ENCODE results near the gene NHSL1.

Gene NHSL1

GRCh38 chr6:138533667-138534066 lies 34.4 kb upstream of the NHSL1 start:
- Mint-ChIP-seq H3K27me3 (peaks cover 68% of the 10 kb centered on the region), H3K4me3 (no peak overlapping the region), H3K36me3 (ENCODE audit: insufficient read depth) (no peaks in the 10 kb centered on the region), H3K27ac (ENCODE audit: low read depth) (no peak overlapping the region), H3K4me1 (no peaks in the 10 kb centered on the region), H3K9me3 (no peaks in the 10 kb centered on the region)
- ATAC-seq (replicated peaks; ENCODE audit: extremely low read depth, poor library complexity, severe bottlenecking) (no peak), DNase-seq (ENCODE audit: low spot score in 2 of 2) (no peak)

GRCh38 chr6:138531387-138531786 lies 32.1 kb upstream of the NHSL1 start:
- ATAC-seq (replicated peaks; ENCODE audit: extremely low read depth, poor library complexity, severe bottlenecking) (no peak), DNase-seq (ENCODE audit: low spot score in 2 of 2) (no peak)
- peaks cover 75% of the 10 kb centered on the region for H3K27me3 Mint-ChIP-seq
- no peak overlapping the region for H3K4me3 Mint-ChIP-seq
- H3K9me3 Mint-ChIP-seq, result no peaks in the 10 kb centered on the region
- no peaks in the 10 kb centered on the region for H3K4me1 Mint-ChIP-seq
- no peak overlapping the region for H3K27ac Mint-ChIP-seq (ENCODE audit: low read depth)
- H3K36me3 Mint-ChIP-seq (ENCODE audit: insufficient read depth), result no peaks in the 10 kb centered on the region

- no peaks in the 10 kb centered on the region for H3K36me3 Mint-ChIP-seq (ENCODE audit: insufficient read depth)
- H3K27ac Mint-ChIP-seq (ENCODE audit: low read depth), result no peak overlapping the region
- H3K27me3 Mint-ChIP-seq, result peaks cover 75% of the 10 kb centered on the region
- no peaks in the 10 kb centered on the region for H3K4me1 Mint-ChIP-seq
- no peak for DNase-seq (ENCODE audit: low spot score in 2 of 2)
- no peak overlapping the region for H3K4me3 Mint-ChIP-seq
- no peak for ATAC-seq (replicated peaks; ENCODE audit: extremely low read depth, poor library complexity, severe bottlenecking)
- no peaks in the 10 kb centered on the region for H3K9me3 Mint-ChIP-seq
These were observed 30.2 kb upstream of the NHSL1 start for GRCh38 chr6:138529478-138529877.

- Mint-ChIP-seq H3K27ac (ENCODE audit: low read depth) (no peak overlapping the region), H3K27me3 (peaks cover 72% of the 10 kb centered on the region), H3K4me3 (no peak overlapping the region), H3K9me3 (no peaks in the 10 kb centered on the region), H3K4me1 (no peaks in the 10 kb centered on the region), H3K36me3 (ENCODE audit: insufficient read depth) (no peaks in the 10 kb centered on the region)
- no peak for DNase-seq (ENCODE audit: low spot score in 2 of 2)
- no peak for ATAC-seq (replicated peaks; ENCODE audit: extremely low read depth, poor library complexity, severe bottlenecking)
These were observed 29.7 kb upstream of the NHSL1 start for GRCh38 chr6:138528956-138529355.

- no peak for ATAC-seq (replicated peaks; ENCODE audit: extremely low read depth, poor library complexity, severe bottlenecking)
- no peaks in the 10 kb centered on the region for H3K9me3 Mint-ChIP-seq
- DNase-seq (ENCODE audit: low spot score in 2 of 2), result no peak
- no peak overlapping the region for H3K27ac Mint-ChIP-seq (ENCODE audit: low read depth)
- H3K4me3 Mint-ChIP-seq, result no peak overlapping the region
- no peaks in the 10 kb centered on the region for H3K36me3 Mint-ChIP-seq (ENCODE audit: insufficient read depth)
- peaks cover 71% of the 10 kb centered on the region for H3K27me3 Mint-ChIP-seq
- H3K4me1 Mint-ChIP-seq, result no peaks in the 10 kb centered on the region
These were observed 28.8 kb upstream of the NHSL1 start for GRCh38 chr6:138528137-138528536.

GRCh38 chr6:138527411-138528088 lies 28.3 kb upstream of the NHSL1 start:
- Mint-ChIP-seq H3K27me3 (peaks cover 65% of the 10 kb centered on the region), H3K27ac (ENCODE audit: low read depth) (no peak overlapping the region), H3K4me3 (no peak overlapping the region), H3K36me3 (ENCODE audit: insufficient read depth) (no peaks in the 10 kb centered on the region), H3K4me1 (no peaks in the 10 kb centered on the region), H3K9me3 (no peaks in the 10 kb centered on the region)
- DNase-seq (ENCODE audit: low spot score in 2 of 2) (no peak), ATAC-seq (replicated peaks; ENCODE audit: extremely low read depth, poor library complexity, severe bottlenecking) (no peak)

- Mint-ChIP-seq H3K27ac (ENCODE audit: low read depth) (no peak overlapping the region), H3K27me3 (peaks cover 61% of the 10 kb centered on the region), H3K4me1 (no peaks in the 10 kb centered on the region), H3K9me3 (no peaks in the 10 kb centered on the region), H3K36me3 (ENCODE audit: insufficient read depth) (no peaks in the 10 kb centered on the region), H3K4me3 (no peak overlapping the region)
- DNase-seq (ENCODE audit: low spot score in 2 of 2) (no peak), ATAC-seq (replicated peaks; ENCODE audit: extremely low read depth, poor library complexity, severe bottlenecking) (no peak)
These were observed 27.5 kb upstream of the NHSL1 start for GRCh38 chr6:138526822-138527235.

- Mint-ChIP-seq H3K4me1 (no peaks in the 10 kb centered on the region), H3K36me3 (ENCODE audit: insufficient read depth) (no peaks in the 10 kb centered on the region), H3K4me3 (no peak overlapping the region), H3K9me3 (no peaks in the 10 kb centered on the region), H3K27ac (ENCODE audit: low read depth) (no peak overlapping the region), H3K27me3 (peaks cover 61% of the 10 kb centered on the region)
- DNase-seq (ENCODE audit: low spot score in 2 of 2) (no peak), ATAC-seq (replicated peaks; ENCODE audit: extremely low read depth, poor library complexity, severe bottlenecking) (no peak)
These were observed 26.1 kb upstream of the NHSL1 start for GRCh38 chr6:138525355-138525754.

GRCh38 chr6:138524526-138524925 lies 25.2 kb upstream of the NHSL1 start:
- no peak overlapping the region for H3K27ac Mint-ChIP-seq (ENCODE audit: low read depth)

GRCh38 chr6:138523347-138524210 lies 24.3 kb upstream of the NHSL1 start:
- Mint-ChIP-seq H3K27ac (ENCODE audit: low read depth) (no peak overlapping the region), H3K36me3 (ENCODE audit: insufficient read depth) (no peaks in the 10 kb centered on the region), H3K4me3 (no peak overlapping the region), H3K4me1 (no peaks in the 10 kb centered on the region), H3K9me3 (no peaks in the 10 kb centered on the region), H3K27me3 (peaks cover 54% of the 10 kb centered on the region)
- DNase-seq (ENCODE audit: low spot score in 2 of 2) (no peak), ATAC-seq (replicated peaks; ENCODE audit: extremely low read depth, poor library complexity, severe bottlenecking) (no peak)

More at GRCh38 chr6:138524526-138524925, 25.2 kb upstream of the NHSL1 start:
- H3K4me1 Mint-ChIP-seq, result no peaks in the 10 kb centered on the region
- H3K9me3 Mint-ChIP-seq, result no peaks in the 10 kb centered on the region
- no peak for DNase-seq (ENCODE audit: low spot score in 2 of 2)
- no peak for ATAC-seq (replicated peaks; ENCODE audit: extremely low read depth, poor library complexity, severe bottlenecking)
- H3K4me3 Mint-ChIP-seq, result no peak overlapping the region
- H3K27me3 Mint-ChIP-seq, result peaks cover 54% of the 10 kb centered on the region
- H3K36me3 Mint-ChIP-seq (ENCODE audit: insufficient read depth), result no peaks in the 10 kb centered on the region

- Mint-ChIP-seq H3K27ac (ENCODE audit: low read depth) (no peak overlapping the region), H3K4me1 (peaks cover 3% of the 10 kb centered on the region), H3K27me3 (peaks cover 56% of the 10 kb centered on the region), H3K36me3 (ENCODE audit: insufficient read depth) (no peaks in the 10 kb centered on the region), H3K9me3 (no peaks in the 10 kb centered on the region), H3K4me3 (no peak overlapping the region)
- DNase-seq (ENCODE audit: low spot score in 2 of 2) (no peak), ATAC-seq (replicated peaks; ENCODE audit: extremely low read depth, poor library complexity, severe bottlenecking) (no peak)
These were observed 23.3 kb upstream of the NHSL1 start for GRCh38 chr6:138522611-138523010.

GRCh38 chr6:138521790-138522189 lies 22.5 kb upstream of the NHSL1 start:
- Mint-ChIP-seq H3K27ac (ENCODE audit: low read depth) (no peak overlapping the region), H3K9me3 (no peaks in the 10 kb centered on the region), H3K36me3 (ENCODE audit: insufficient read depth) (no peaks in the 10 kb centered on the region), H3K4me1 (peaks cover 4% of the 10 kb centered on the region), H3K27me3 (peaks cover 51% of the 10 kb centered on the region), H3K4me3 (no peak overlapping the region)
- DNase-seq (ENCODE audit: low spot score in 2 of 2) (no peak), ATAC-seq (replicated peaks; ENCODE audit: extremely low read depth, poor library complexity, severe bottlenecking) (no peak)

GRCh38 chr6:138520463-138520862 lies 21.2 kb upstream of the NHSL1 start:
- H3K9me3 Mint-ChIP-seq, result no peaks in the 10 kb centered on the region
- no peak overlapping the region for H3K27ac Mint-ChIP-seq (ENCODE audit: low read depth)
- H3K27me3 Mint-ChIP-seq, result peaks cover 38% of the 10 kb centered on the region
- DNase-seq (ENCODE audit: low spot score in 2 of 2), result no peak
- ATAC-seq (replicated peaks; ENCODE audit: extremely low read depth, poor library complexity, severe bottlenecking), result no peak
- no peaks in the 10 kb centered on the region for H3K36me3 Mint-ChIP-seq (ENCODE audit: insufficient read depth)
- no peak overlapping the region for H3K4me3 Mint-ChIP-seq
- peaks cover 6% of the 10 kb centered on the region for H3K4me1 Mint-ChIP-seq
